Brain pericyte (primary cell): Measurements from ENCODE around the gene ABHD16A.

ENCODE experiments used
- DNase-seq: peaks from one replicate; pipeline ENCODE4 v3.0.0-alpha.2; 2012; ENCODE audit warnings: low read depth, low spot score

The ABHD16A gene

DNA sequence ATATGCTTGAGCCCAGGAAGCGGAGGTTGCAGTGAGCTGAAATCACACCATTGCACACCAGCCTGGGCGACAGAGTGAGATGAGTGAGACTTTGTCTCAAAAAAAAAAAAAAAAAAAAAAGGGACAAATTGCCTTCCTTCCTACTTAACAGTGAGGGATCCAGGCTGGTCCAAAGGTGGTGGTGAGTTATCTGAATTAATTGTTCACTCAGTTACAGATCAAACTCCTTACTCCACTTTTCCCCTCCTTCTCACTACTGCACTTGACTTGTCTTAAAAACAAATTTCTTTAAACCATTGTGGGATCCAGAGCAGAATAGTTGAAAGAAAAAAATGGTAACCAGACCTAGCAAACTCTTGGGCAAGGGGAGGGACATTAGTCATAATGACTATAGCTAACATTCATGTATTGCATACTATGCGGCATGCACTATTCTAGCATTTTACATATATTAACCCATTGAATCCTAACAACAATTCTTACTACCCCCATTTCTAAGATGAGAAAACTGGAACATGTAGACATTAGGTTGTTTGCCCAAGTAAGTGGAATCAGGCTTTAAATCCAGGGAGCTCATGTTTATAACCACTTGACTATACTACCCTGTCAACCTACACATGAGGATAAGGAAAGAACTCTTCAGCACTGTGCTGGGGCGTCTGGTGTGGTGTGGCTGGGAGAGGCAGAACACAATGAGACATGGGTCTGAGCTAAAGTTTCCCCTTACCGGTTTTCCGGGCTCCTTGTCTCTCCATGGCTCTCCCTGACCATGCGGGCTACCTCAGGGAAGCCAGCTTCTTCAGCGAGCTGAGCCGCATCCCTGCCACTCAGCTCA lies 39.8 kb downstream of the ABHD16A start:
- DNase-seq: no peak

DNA sequence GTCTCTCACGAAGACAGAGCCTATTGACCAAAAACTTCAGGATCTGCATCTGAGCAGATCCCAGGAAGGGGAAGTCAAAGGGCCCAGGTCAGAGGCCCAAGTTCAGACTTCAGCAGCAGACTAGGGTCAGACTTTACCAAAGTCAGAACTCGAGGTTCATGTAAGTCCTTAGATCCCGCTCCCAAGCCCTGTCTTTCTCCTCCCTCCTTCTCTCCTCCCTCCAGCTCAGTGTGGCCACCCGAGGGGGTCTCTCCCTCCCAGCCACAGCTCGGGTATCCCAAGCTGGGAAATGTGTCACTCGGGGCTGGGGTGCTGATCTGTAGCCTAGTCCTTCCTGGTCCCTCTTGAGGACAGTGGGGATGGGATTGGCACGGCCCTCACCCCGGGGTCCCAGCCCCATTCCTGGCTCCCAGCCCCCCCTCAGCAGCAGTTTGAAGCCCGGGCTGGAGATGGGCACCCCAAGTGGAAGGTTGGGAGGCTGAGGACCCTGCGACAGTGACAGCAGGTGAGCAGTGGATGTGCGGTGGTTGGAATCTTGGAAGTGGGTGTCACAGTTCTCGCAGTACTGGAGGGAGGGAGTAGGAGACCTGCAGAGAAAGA lies 40.9 kb downstream of the ABHD16A start:
- no peak for DNase-seq

DNA sequence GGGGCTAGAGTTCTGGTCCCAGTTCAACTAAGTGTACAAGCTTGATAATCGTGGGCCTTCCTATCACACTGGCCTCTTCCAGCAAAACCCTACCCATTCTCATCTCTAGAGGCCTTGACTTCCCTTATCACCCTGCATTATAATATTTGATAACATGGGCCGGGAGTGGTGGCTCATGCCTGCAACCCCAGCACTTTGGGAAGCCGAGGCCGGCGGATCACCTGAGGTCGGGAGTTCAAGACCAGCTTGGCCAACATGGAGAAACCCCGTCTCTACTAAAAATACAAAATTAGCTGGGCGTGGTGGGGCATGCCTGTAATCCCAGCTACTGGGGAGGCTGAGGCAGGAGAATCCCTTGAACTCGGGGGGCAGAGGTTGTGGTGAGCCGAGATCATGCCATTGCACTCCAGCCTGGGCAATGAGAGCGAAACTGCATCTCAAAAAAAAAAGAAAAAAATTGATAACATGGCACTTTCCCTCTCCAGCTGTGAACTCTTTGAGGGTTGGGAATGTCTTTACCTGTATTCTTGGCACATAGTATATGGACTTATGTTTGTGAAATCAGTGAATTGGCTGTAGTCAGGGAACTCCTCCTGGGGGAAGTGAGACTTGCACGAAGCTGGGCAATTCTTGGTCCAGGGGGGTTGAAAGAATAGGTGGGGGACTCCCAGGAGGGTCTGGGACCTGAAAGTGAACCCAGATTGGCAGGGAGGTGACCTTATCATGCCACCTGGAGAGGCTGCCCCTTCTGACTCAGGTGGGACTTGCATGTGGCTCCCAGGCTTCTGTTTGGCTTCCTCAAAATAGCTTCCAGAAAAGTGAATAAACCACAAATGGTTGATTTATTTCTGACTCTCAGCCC lies 41.6 kb downstream of the ABHD16A start:
- no peak for DNase-seq

DNA sequence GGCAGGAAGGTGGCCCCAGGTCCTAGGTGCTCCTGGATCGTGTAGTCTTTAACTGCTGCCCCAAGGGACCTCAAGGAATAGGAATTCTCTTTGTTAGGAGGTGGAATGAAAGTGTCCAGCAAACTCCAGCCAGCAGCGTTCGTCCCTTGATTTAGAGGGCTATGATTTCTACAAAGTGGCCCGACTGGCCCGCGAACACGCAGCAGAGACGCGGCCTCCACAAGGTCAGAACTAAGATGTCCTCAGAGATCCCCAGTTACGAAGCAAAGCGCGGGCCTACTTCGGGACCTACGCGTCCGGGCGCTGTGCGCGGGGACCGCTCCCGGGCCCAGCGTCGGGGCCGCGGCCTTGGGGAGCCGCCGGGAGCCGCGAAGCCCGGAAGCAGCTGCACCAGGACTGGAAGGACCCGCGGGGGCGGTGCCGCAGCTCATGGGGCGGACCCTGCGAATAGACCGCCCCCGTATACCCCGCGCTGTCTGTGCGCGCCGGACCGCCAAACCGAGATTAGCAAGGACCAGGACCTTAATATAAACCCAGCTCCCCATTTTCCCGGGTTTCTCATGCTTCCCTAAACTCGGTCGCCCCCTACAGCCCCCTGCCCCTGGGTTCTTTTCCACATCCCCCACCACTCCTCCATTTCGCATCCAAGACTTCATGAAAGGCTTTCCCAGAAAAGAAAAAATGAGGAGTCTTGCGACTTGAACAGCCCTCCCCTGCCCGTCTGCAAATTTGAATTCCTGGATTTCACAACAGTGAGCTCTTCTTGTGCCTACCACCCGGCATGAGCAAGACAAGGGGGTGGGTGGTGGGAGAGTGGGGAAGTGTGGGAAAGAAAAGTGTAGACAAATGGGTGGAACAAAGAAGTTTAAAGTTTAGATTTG lies 42.5 kb downstream of the ABHD16A start, which contains the start of gene C6orf47:
TSS of gene C6orf47 (minus strand) at position 398 of the 881 bp plus-strand sequence. CDS start 831 bp downstream, outside the sequence.
- no peak for DNase-seq

DNA sequence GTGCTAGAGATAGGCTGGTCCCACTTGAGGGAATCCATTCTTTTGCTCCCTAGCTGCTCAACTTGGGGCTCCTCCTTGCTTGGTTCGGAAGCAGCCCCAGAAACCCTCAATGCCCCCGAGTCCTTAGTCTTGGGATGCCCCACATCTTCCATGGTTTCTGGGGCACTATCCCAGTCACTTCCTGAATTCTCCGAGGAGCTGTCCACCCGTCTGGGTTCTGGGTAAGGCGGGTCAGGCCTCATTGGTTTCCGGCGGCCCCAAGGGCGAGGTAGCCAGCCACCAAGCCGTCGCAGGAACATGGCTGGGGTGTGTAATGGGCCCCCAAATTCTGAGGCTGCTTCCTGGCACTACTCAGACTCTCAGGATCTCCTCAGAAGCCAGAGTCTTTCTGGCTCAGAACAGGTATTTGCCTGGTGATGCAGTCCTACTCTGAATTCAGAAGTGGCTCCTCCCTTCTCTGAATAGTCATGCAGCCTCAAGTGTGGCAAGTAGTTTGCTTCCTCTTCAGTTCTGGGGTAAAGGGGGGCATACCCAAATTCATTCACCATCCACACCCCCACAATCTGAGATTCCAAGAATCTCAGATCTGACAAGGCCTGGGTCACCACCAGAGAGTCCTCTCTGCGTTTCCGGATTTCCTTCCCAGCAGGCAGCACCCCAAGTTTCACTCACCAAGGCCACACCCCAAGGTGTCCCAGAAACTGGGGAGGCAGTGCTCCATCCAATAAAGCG lies 43.3 kb downstream of the ABHD16A start:
- DNase-seq: no peak

DNA sequence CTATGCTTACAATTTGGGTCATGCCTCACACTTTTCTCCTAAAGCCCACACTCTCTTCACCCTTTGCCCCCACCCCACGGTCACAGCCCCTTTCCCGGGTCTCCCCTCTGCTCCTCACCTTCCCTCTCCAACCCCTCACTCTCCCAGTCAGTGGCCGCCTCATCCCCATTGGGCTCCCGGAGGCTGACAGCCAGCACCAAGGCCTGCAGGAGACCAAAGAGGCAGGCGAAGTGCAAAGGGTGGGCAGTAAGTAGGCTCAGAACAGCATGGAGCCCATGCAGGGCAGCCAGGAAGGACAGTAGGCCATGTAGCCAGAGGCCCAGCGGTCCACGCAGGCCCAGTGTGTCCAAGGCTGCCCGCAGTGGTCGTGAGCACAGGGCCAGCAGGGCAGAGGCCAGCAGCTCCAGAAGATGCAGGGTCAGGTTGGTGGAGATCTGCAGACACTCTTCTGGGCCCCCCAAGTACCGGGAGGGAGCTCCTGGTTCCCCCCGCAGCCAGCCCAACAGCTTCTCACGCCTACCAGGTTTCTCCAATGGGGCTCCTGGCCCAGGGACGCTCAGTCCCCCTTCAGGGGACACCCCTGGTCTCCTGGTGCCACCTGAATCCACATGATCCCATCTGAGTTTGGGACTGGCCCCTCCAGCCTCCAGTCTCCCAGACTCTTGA lies 44.0 kb downstream of the ABHD16A start:
- no peak for DNase-seq

DNA sequence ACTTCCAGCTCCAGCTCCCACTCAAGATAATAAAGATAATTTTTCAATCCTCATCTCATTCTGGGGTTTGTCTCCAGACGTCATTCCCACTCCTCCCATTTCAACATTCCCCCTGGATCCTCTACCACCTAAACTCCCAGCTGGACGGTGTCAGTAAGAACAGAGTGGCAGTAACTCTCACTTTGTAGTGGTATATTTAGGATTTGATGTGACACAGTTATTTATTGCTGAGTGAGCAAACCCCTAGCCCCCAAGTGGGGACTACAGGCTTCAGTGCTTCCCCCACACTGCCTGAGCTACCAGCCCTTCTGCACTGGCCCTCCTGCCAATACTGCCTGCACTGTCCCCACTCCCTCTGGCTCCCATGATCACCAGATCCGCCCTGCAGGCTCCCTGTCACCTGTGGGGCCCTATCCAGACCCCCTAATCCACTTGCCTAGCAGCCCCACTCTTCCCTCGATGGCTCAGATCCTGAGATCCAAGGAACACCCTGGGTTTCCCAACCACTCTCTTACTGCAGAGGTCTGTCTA lies 44.9 kb downstream of the ABHD16A start:
- no peak for DNase-seq

DNA sequence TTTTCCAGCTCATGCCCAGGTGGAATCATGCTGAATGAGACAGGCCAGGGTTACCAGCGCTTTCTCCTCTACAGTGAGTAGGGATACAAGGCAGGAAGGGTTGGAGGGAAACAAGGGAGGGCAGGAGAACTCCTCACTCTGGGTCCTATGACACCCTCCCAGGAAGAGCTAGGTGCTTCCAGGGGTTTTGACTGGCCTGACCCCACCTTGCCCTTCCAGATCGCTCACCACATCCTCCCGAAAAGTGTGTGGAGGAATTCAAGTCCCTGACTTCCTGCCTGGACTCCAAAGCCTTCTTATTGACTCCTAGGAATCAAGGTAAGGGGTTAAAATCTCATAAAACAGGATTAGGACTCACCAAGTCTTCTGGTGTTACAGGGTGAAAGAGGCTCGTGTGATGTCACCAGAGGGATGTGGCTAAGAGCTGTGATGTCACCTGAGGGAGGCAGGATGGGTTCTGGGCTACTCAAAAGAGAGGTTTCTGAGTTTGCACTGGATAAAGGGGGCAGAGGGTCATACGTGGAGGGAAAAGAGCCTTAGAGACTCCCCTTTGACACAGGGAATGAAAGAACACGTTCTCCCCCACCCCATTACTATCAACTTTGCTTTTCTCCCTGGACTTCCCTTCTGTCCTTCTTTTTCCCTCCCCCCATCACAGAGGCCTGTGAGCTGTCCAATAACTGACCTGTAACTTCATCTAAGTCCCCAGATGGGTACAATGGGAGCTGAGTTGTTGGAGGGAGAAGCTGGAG lies 45.5 kb downstream of the ABHD16A start:
- DNase-seq: no peak

DNA sequence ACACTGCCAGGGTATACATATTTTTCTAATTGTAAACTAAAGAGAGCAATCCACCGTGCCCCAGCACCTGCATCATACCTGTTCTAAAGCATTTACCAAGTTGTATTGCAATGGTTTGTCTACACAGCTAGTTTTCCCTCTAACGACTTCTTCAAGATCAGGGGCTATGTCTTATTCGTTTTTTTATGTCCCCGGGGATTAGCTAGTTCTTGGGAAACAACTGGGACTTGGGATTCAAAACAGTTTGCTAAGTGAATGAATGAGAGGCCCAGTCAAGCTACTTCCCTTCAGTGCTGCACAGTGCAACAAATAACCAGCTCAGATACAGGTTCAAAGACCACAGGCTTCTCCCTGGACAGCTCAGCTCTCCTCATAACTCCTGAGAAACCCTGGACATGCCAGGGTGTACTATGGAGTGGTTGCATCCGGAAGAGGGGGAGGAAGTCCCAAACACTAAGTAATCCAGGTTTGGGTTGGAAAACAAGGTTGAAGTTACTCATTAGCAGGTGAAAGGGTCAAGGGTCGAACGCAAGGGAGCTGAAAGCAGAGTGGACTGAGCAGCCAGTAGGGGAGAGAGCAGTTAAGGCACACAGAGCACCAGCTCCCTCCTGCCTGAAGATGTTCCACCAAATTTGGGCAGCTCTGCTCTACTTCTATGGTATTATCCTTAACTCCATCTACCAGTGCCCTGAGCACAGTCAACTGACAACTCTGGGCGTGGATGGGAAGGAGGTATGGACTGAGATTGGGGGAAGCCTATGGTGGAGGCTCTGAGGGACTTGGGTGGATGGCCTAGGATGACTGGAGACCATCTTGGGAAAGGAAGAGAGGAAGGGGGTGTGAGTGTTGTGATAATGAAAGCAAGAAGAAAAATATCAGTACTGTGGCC lies 47.5 kb downstream of the ABHD16A start, which contains the start of gene APOM:
TSS of gene APOM (plus strand) at position 546 of the 889 bp plus-strand sequence. CDS start at position 619, 73 bp downstream.
- DNase-seq: no peak

DNA sequence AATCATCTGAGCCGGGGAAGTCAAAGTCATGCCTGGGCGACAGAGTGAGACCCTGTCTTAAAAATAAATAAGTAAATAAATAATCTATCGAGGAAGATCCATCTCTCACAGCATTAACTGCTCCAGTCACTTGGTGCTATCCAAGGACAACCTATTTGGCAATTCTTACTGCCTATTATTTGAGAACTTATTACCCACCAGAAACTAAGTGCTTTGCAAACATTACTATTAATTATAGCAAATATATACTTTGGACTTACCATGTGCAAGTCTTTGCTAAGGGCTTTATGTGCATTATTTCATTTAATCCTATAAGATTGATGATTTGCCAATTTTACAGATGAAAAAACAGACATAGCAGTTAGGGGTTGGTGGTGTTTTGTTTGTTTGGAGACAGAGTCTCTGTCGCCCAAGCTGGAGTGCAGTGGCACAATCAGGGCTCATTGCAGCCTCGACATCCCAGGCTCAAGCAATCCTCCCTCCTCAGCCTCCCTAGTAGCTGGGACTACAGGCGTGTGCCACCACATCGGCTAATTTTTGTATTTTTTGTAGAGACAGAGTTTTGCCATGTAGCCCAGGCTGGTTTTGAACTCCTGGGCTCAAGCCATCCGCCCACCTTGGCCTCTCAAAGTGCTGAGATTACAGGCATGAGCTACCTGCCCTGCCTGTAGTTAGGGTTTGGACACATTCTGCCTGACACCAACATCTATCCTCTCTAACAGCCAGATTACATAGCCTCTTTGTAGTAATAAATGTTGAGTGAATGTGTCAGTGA lies 48.4 kb downstream of the ABHD16A start:
- DNase-seq: no peak

DNA sequence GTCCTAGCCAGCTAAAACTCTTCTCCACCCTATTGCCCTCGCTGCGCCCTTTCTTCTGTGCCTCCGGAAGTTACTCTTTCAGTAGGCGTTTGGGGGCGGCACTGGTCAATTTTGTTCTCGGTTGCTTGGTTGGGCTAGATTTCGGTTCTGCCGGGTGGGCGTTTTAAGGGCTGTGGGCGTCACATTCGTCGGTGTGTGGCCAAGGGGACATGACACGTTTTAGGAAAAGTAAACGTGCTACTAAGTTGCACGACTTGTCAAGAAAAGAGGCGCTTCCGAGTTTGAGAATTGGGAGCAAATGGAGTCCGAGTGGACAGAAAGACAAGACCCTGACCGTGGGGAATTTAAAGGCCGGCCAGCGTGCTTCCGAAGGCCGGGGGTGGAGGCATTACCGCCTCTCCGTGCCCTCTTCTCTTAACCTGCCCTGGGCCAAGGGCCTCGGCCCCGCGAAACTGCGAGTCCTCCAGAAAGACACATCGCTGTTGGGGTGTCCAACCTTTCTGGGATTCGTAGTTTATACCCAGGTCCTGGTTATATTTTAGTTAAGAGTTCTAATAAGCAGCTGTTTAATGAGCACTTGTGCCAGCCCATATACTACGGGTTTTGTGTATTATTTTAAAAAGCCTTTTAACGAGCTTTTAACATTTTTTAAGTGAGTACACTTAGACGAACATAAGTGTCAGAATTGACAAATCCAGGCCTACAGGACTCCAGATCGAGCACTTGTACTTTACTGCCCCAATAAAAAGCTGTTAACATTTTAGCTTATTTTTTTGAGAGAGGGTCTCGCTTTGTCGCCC lies 50.0 kb downstream of the ABHD16A start:
- DNase-seq: no peak

DNA sequence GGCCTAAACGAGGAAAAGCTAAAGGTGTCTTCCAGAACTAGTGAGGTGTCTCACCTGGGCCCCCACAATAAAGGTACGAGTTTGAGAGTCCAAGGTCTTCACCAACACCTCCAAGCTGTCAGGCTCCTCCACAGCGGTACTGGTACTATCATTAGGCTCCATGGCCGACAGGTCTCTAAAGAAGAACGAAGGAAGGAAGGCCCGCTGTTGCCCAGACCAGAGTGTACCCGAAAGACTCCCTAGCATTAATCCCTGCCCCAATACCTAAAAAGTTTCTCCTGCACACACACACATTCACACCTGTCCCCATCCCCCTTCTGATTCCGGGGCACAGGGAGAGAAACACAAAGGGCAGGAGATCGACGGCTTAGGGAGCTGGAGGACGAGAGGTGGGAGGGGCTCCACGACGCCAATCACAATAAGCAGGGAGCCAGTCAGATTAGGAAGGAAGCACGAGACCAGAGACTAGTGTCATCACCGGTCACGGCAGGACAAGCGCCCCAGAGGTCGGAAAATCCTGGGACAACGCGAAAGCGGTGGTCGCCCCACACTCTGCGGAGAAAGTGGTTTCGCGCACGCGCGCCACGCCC lies 51.4 kb downstream of the ABHD16A start:
- DNase-seq: no peak

DNA sequence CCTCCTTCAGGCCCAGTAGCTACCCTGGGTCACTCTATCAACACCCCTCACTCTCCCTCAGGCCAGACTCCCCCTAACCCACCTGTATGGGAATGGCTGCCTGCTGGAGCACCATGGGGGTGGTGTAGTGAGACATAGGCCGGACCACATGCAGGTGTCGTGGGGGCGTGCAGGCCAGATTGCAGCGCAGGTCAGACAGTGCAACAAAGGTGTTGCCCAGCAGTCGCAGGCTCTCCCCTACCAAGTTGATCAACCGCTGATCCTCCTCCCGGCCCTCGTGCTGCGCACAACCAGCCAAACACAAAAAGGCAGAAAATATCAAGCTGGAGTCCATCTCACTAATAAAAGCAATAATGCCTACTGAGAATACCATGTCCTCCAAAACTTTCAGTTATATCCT lies 57.8 kb downstream of the ABHD16A start:
- no peak for DNase-seq

DNA sequence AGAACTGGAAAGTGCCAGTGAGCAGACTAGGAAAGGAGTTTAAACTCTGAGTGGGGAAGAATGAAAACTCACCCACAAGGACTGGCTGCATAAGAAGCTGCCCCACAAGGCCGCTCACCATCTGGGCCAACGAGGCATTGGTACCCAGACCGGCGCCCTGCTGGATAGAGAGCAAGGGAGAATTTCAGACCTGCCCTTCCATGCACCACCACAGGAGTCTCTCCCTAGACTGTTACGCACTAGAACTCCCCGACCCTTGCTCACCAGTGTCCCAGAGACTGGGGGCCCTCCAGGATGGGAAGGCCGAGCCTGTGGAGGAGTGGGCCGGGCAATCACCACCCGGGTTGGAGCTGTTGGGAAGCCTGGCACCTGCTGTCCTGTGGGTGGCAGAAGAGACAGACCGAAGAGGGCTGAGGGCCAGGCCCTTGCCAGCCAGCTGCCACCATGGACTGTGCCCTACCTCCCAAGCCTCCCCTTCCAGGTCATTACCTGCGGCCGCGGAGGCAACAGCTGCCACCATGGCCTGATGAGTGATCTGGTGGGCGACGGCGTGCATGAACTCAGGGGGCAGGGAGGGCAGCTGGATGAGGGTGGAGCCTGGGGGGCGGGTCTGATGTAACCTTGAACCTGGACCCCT lies 59.2 kb downstream of the ABHD16A start:
- no peak for DNase-seq
